PFSK-1 (cell line): ENCODE results near the gene MAP4K4.

Experiments
- FOXP2 ChIP-seq: optimal IDR thresholded peaks from 2 replicates; pipeline ENCODE3; 2011; ENCODE audit warnings: borderline replicate concordance, control low read depth, inconsistent platforms; ENCODE audit not compliant: insufficient read depth; ENCODE audit errors: extremely low read length, extremely low read depth
- POLR2AphosphoS5 ChIP-seq: IDR thresholded peaks from 2 replicates; pipeline ENCODE4 v1.6.1; 2012; ENCODE audit warnings: low read depth, mild to moderate bottlenecking, control low read depth, low read length, moderate library complexity
- SIN3A ChIP-seq: IDR thresholded peaks from 2 replicates; pipeline ENCODE4 v1.6.1; 2012; ENCODE audit warnings: mild to moderate bottlenecking, low read length, moderate library complexity, borderline replicate concordance; ENCODE audit not compliant: insufficient read depth
- TAF1 ChIP-seq: IDR thresholded peaks from 2 replicates; pipeline ENCODE4 v1.6.1; 2012; ENCODE audit warnings: low read length, control low read depth, borderline replicate concordance; ENCODE audit not compliant: insufficient read depth
- TF ChIP-seq, protein P1 (sequence below), 2 experiments: IDR thresholded peaks; 2 replicates each; pipeline versions ENCODE4 v1.6.1 to v1.8.0; 2011 to 2012; ENCODE audit warnings: low read depth in 2 of 2, low read length in 2 of 2, control low read depth in 1 of 2, inconsistent platforms in 1 of 2, mild to moderate bottlenecking in 1 of 2, moderate library complexity in 1 of 2; ENCODE audit not compliant: insufficient read depth in 1 of 2

- TF ChIP-seq POLR2AphosphoS5 (no peak), TAF1 (no peak), FOXP2 (no peak), SIN3A (no peak)
- TF ChIP-seq, protein P1, sequence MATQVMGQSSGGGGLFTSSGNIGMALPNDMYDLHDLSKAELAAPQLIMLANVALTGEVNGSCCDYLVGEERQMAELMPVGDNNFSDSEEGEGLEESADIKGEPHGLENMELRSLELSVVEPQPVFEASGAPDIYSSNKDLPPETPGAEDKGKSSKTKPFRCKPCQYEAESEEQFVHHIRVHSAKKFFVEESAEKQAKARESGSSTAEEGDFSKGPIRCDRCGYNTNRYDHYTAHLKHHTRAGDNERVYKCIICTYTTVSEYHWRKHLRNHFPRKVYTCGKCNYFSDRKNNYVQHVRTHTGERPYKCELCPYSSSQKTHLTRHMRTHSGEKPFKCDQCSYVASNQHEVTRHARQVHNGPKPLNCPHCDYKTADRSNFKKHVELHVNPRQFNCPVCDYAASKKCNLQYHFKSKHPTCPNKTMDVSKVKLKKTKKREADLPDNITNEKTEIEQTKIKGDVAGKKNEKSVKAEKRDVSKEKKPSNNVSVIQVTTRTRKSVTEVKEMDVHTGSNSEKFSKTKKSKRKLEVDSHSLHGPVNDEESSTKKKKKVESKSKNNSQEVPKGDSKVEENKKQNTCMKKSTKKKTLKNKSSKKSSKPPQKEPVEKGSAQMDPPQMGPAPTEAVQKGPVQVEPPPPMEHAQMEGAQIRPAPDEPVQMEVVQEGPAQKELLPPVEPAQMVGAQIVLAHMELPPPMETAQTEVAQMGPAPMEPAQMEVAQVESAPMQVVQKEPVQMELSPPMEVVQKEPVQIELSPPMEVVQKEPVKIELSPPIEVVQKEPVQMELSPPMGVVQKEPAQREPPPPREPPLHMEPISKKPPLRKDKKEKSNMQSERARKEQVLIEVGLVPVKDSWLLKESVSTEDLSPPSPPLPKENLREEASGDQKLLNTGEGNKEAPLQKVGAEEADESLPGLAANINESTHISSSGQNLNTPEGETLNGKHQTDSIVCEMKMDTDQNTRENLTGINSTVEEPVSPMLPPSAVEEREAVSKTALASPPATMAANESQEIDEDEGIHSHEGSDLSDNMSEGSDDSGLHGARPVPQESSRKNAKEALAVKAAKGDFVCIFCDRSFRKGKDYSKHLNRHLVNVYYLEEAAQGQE (IDR thresholded peaks at IDR 0.05; ENCODE audit: insufficient read depth in 1 of 2, low read depth in 2 of 2, low read length in 2 of 2), result no peak
Measured at GRCh38 chr2:101879466-101879865, 182.0 kb downstream of the MAP4K4 start.
